ENCODE data around the gene SASS6.
A peak's percentile ranks its signal among the peaks of the same experiment; 100 is the strongest.
"Not testable (repeated sequence)": the region's sequence is repeated elsewhere in the genome, so short reads cannot be mapped to it uniquely, and the experiment has no call there.

The SASS6 gene

GRCh38 chr1:100051401-100051800 is 81.3 kb downstream of the SASS6 start:
- intact Hi-C loops (cut with micrococcal nuclease): no loop called here
- peaks cover 48% of the 10 kb centered on the region for H3K36me3 Mint-ChIP-seq (ENCODE audit: low read depth)

DNA sequence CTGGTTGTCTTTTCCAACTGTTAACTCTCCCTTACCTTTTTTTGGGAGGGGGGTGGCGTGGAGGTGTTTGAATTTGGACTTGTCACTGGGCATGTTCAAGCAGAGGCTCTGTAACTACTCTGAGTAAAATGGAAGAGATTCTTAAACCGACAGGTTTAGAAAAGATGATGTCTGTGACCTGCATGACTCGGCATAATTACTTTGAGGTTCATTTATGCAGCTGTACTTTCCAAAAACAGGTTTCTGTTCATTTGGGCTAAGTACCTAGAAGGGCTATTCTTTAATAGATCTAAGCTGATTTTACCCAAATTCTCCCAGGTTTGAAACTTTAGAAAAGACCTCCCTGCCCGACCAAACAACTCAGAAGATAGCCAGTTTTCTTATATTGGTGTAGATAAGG is 82.6 kb downstream of the SASS6 start:
- Mint-ChIP-seq H3K27me3 (no peaks in the 10 kb centered on the region), H3K27ac (no peak overlapping the region), H3K4me3 (no peak overlapping the region), H3K4me1 (ENCODE audit: low read depth) (peaks cover 35% of the 10 kb centered on the region), H3K9me3 (no peaks in the 10 kb centered on the region), H3K36me3 (ENCODE audit: low read depth) (peaks cover 36% of the 10 kb centered on the region)
- intact Hi-C loops (cut with micrococcal nuclease): no loop called here

More at GRCh38 chr1:100051401-100051800, 81.3 kb downstream of the SASS6 start:
- H3K9me3 Mint-ChIP-seq: no peaks in the 10 kb centered on the region
- no peak overlapping the region for H3K27ac Mint-ChIP-seq
- H3K27me3 Mint-ChIP-seq: no peaks in the 10 kb centered on the region
- H3K4me1 Mint-ChIP-seq (ENCODE audit: low read depth): peaks cover 26% of the 10 kb centered on the region
- no peak overlapping the region for H3K4me3 Mint-ChIP-seq

- peak overlapping the region; percentile 51 for H3K4me3 Mint-ChIP-seq
- peaks cover 38% of the 10 kb centered on the region for H3K36me3 Mint-ChIP-seq (ENCODE audit: low read depth)
- H3K4me1 Mint-ChIP-seq (ENCODE audit: low read depth): peaks cover 56% of the 10 kb centered on the region
- peak overlapping the region; percentile 77 for H3K27ac Mint-ChIP-seq
- intact Hi-C loops (cut with micrococcal nuclease): loop anchor here (1.0 kb wide), 1 partner anchor 9 kb away; a partner anchor contains a TSS
- H3K9me3 Mint-ChIP-seq, H3K27me3 Mint-ChIP-seq: not testable (repeated sequence)
These were observed 85.5 kb downstream of the SASS6 start for GRCh38 chr1:100047235-100047708.

- H3K4me3 Mint-ChIP-seq: no peak overlapping the region
- H3K9me3 Mint-ChIP-seq: peaks cover 5% of the 10 kb centered on the region
- intact Hi-C loops (cut with micrococcal nuclease): no loop called here
- H3K36me3 Mint-ChIP-seq (ENCODE audit: low read depth): peaks cover 28% of the 10 kb centered on the region
- H3K27me3 Mint-ChIP-seq: no peaks in the 10 kb centered on the region
- peaks cover 66% of the 10 kb centered on the region for H3K4me1 Mint-ChIP-seq (ENCODE audit: low read depth)
- H3K27ac Mint-ChIP-seq: peak overlapping the region; percentile 61
These were observed 87.5 kb downstream of the SASS6 start for GRCh38 chr1:100045206-100045605.

DNA sequence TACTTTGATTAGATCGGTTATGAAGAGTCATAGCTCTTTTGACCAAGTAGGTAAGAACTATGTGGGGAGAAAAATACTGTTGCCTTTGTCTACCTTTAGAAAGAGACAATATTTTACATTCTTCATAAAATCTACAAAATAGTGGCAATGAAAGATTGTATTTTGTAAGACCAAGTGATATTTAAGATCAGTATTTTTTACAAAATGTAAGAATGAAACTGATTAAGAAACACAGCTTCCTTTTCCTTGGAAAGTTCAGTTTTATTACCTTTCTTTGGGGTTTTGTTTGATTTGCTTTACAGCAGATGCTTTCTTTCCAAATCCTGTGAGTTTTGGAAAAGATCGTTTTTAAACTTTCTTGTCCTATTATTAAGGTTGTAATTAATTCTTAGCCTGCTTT is 93.1 kb downstream of the SASS6 start:
- peaks cover 28% of the 10 kb centered on the region for H3K36me3 Mint-ChIP-seq (ENCODE audit: low read depth)
- no peaks in the 10 kb centered on the region for H3K27me3 Mint-ChIP-seq
- peaks cover 43% of the 10 kb centered on the region for H3K4me1 Mint-ChIP-seq (ENCODE audit: low read depth)
- intact Hi-C loops (cut with micrococcal nuclease): loop anchor here (2.0 to 10.0 kb wide), 2 partner anchors 93 to 855 kb away; partner anchors contain the start of genes EXTL2, SASS6, SLC30A7 and TRMT13
- H3K4me3 Mint-ChIP-seq: peak overlapping the region; percentile 84
- no peak overlapping the region for H3K27ac Mint-ChIP-seq
- H3K9me3 Mint-ChIP-seq: peaks cover 5% of the 10 kb centered on the region

- no peaks in the 10 kb centered on the region for H3K27me3 Mint-ChIP-seq
- peak overlapping the region; percentile 90 for H3K27ac Mint-ChIP-seq
- H3K4me3 Mint-ChIP-seq: peak overlapping the region; percentile 84
- H3K36me3 Mint-ChIP-seq (ENCODE audit: low read depth): peaks cover 20% of the 10 kb centered on the region
- H3K9me3 Mint-ChIP-seq: peaks cover 3% of the 10 kb centered on the region
- peaks cover 36% of the 10 kb centered on the region for H3K4me1 Mint-ChIP-seq (ENCODE audit: low read depth)
- intact Hi-C loops (cut with micrococcal nuclease): loop anchor here (1.0 to 10.0 kb wide), 3 partner anchors 9 to 856 kb away; partner anchors contain the start of genes EXTL2, SASS6, SLC30A7 and TRMT13
These were observed 94.0 kb downstream of the SASS6 start for GRCh38 chr1:100038660-100039287.

DNA sequence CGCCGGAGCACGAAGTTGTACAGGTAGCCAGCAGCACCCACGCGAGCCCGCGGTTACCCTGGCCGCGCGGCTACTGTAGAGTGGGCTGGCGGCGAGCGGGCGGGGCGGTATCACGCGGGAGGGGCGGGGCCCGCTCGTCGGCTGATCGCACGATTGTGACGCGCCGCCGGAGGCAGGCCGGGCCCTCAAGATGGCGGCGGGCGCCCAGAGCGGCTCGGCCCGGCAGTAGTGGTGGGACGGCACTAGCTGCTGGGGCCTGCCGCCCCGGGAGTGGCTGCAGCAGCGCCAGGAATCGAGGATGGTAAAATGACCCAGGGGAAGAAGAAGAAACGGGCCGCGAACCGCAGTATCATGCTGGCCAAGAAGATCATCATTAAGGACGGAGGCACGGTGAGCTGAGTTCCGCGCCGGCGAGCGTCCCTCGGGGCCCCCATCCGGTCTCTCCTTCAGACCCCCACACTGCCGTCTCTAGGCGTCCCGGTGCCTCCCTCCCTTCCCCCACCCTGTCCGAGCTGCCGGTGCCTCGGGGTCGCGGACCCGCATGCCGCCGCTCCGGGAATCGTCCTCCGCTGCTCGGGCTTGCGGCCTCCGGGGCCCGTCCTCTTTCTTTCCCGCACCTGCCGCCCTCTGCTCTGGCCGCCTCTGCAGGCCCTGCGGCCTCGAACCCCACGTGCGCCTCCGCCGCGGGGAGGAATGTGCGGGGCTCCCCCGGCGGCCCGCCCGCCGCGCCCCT is 94.6 kb downstream of the SASS6 start:
- Mint-ChIP-seq H3K9me3 (no peaks in the 10 kb centered on the region), H3K4me3 (peak overlapping the region; percentile 84), H3K36me3 (ENCODE audit: low read depth) (peaks cover 15% of the 10 kb centered on the region), H3K27ac (peak overlapping the region; percentile 90), H3K27me3 (no peaks in the 10 kb centered on the region), H3K4me1 (ENCODE audit: low read depth) (peaks cover 36% of the 10 kb centered on the region)
- intact Hi-C loops (cut with micrococcal nuclease): loop anchor here (1.0 to 10.0 kb wide), 4 partner anchors 9 to 857 kb away; partner anchors contain the start of genes EXTL2, SASS6, SLC30A7 and TRMT13

DNA sequence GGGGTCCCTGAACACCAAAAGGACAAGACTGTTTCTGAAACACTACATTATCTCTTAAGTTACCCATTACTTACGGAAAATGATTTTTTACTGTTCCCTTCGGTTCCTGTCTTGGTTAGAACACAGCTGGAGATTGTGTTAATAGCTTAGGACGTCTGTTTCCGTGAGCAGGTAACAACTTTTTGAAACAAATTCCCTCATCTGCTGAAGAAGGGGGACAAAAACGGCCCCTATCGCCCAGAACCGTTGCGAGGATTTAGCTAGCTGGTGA is 95.1 kb downstream of the SASS6 start:
- Mint-ChIP-seq H3K4me3 (peak overlapping the region; percentile 84), H3K9me3 (no peaks in the 10 kb centered on the region), H3K36me3 (ENCODE audit: low read depth) (peaks cover 15% of the 10 kb centered on the region), H3K27me3 (no peaks in the 10 kb centered on the region), H3K4me1 (ENCODE audit: low read depth) (peaks cover 31% of the 10 kb centered on the region), H3K27ac (peak overlapping the region; percentile 90)
- intact Hi-C loops (cut with micrococcal nuclease): loop anchor here (2.0 to 10.0 kb wide), 2 partner anchors 67 to 857 kb away; partner anchors contain the start of genes EXTL2 and SLC30A7

- H3K27me3 Mint-ChIP-seq: no peaks in the 10 kb centered on the region
- peak overlapping the region; percentile 84 for H3K4me3 Mint-ChIP-seq
- intact Hi-C loops (cut with micrococcal nuclease): loop anchor here (2.0 to 10.0 kb wide), 2 partner anchors 66 to 858 kb away; partner anchors contain the start of genes EXTL2 and SLC30A7
- peak overlapping the region; percentile 90 for H3K27ac Mint-ChIP-seq
- no peaks in the 10 kb centered on the region for H3K9me3 Mint-ChIP-seq
- peaks cover 15% of the 10 kb centered on the region for H3K36me3 Mint-ChIP-seq (ENCODE audit: low read depth)
- peaks cover 25% of the 10 kb centered on the region for H3K4me1 Mint-ChIP-seq (ENCODE audit: low read depth)
These were observed 95.7 kb downstream of the SASS6 start for GRCh38 chr1:100036718-100037655.

- Mint-ChIP-seq H3K4me3 (no peak overlapping the region), H3K27ac (no peak overlapping the region), H3K9me3 (no peaks in the 10 kb centered on the region), H3K36me3 (ENCODE audit: low read depth) (peaks cover 15% of the 10 kb centered on the region), H3K4me1 (ENCODE audit: low read depth) (peaks cover 17% of the 10 kb centered on the region), H3K27me3 (no peaks in the 10 kb centered on the region)
- intact Hi-C loops (cut with micrococcal nuclease): loop anchor here (2.0 to 10.0 kb wide), 2 partner anchors 226 to 860 kb away; partner anchors contain the start of genes EXTL2 and SLC30A7
These were observed 97.5 kb downstream of the SASS6 start for GRCh38 chr1:100035214-100035613.

GRCh38 chr1:100034470-100034869 is 98.3 kb downstream of the SASS6 start:
- Mint-ChIP-seq H3K27me3 (no peaks in the 10 kb centered on the region), H3K4me1 (ENCODE audit: low read depth) (peaks cover 16% of the 10 kb centered on the region), H3K4me3 (no peak overlapping the region), H3K36me3 (ENCODE audit: low read depth) (peaks cover 15% of the 10 kb centered on the region), H3K9me3 (no peaks in the 10 kb centered on the region), H3K27ac (no peak overlapping the region)
- intact Hi-C loops (cut with micrococcal nuclease): loop anchor here (2.0 to 10.0 kb wide), 2 partner anchors 226 to 860 kb away; partner anchors contain the start of genes EXTL2 and SLC30A7
